A549 (cell line): ENCODE results near the gene SNU13. TPM values are rescaled to one million over a fixed set of nuclear protein-coding genes. Genes with fewer than 3 reads are reported as not detected.

Source experiments
- ATAC-seq, 2 experiments: fragments of 200-7000 bp in 1 of 2; fragments of >200 bp in 1 of 2; cut with Nextera tagmentation in 1 of 2; cut with Tn5 transposase in 1 of 2; 3 replicates each; pipeline versions ENCODE4 v1.8.0 to v1.9.1; 2018 to 2020; ENCODE audit warnings: mild to moderate bottlenecking in 1 of 2, moderate library complexity in 1 of 2
- CTCF ChIA-PET: fragments of 300-600 bp; sonication (Branson Sonifier 250); formaldehyde crosslinking; extraction: SDS; loops from one replicate; lab custom pipeline; 2021; ENCODE audit warnings: antibody characterized with exemption, inconsistent platforms; lab: Yijun Ruan, JAX
- POLR2A ChIA-PET: fragments of 350-600 bp; formaldehyde crosslinking; extraction: SDS; loops from one replicate; lab custom pipeline; 2021; ENCODE audit warnings: antibody characterized with exemption, inconsistent platforms; lab: Yijun Ruan, JAX
- DNase-seq, 2 experiments: peaks; one replicate each; pipeline versions ENCODE4 v3.0.0 to v3.0.0-alpha.2; 2011 to 2016; ENCODE audit warnings: low read depth in 1 of 2, low spot score in 1 of 2
- FAIRE-seq: peaks from 2 replicates; lab custom pipeline; 2011; peaks lifted over from hg19 to GRCh38; lab: Jason Lieb, UNC
- H3K27ac ChIP-seq, 2 experiments: fragments of >200 bp; sonication (Bioruptor Twin); formaldehyde crosslinking; 3 replicates each; pipeline ENCODE4 v1.5.1; 2016 to 2017
- H3K4me1 ChIP-seq: fragments of >200 bp; sonication (Bioruptor Twin); formaldehyde crosslinking; 3 replicates; pipeline ENCODE4 v1.6.1; 2016
- H3K4me2 ChIP-seq: fragments of >200 bp; sonication (Bioruptor Twin); formaldehyde crosslinking; 3 replicates; pipeline ENCODE4 v1.6.1; 2016
- H3K4me3 ChIP-seq: fragments of >200 bp; sonication (Bioruptor Twin); formaldehyde crosslinking; 3 replicates; pipeline ENCODE4 v1.5.1; 2016
- H3K9me3 ChIP-seq: fragments of >200 bp; sonication (Bioruptor Twin); formaldehyde crosslinking; 3 replicates; pipeline ENCODE4 v1.6.1; 2016
- BHLHE40 ChIP-seq: IDR thresholded peaks from 2 replicates; pipeline ENCODE4 v1.6.1; 2012; ENCODE audit warnings: low read depth, low read length, inconsistent platforms
- CBX8 ChIP-seq: fragments of 200-600 bp; sonication (generic); IDR thresholded peaks from 2 replicates; pipeline ENCODE4 v1.6.1; 2016
- CEBPB ChIP-seq, 2 experiments: fragments of >200 bp in 1 of 2; sonication (Bioruptor Twin) in 1 of 2; formaldehyde crosslinking in 1 of 2; IDR thresholded peaks; 2 replicates each; pipeline ENCODE4 v1.6.1; 2012 to 2016
- CHD2 ChIP-seq: fragments of 150-350 bp; IDR thresholded peaks from 2 replicates; pipeline ENCODE4 v1.6.1; 2014; ENCODE audit warnings: low read length; ENCODE audit not compliant: partially characterized antibody
- CHD4 ChIP-seq: fragments of 200-600 bp; sonication (generic); IDR thresholded peaks from 2 replicates; pipeline ENCODE4 v1.6.1; 2016; ENCODE audit warnings: antibody characterized with exemption, mild to moderate bottlenecking, borderline replicate concordance
- EP300 ChIP-seq, 2 experiments: fragments of >200 bp; sonication (Bioruptor Twin); formaldehyde crosslinking; IDR thresholded peaks; 2 replicates in 1 of 2; 3 replicates in 1 of 2; pipeline ENCODE4 v1.6.1; 2016 to 2017
- ESRRA ChIP-seq: fragments of 150-350 bp; IDR thresholded peaks from 2 replicates; pipeline ENCODE4 v1.6.1; 2014; ENCODE audit warnings: mild to moderate bottlenecking, low read length, borderline replicate concordance
- FOSB ChIP-seq: fragments of 250-450 bp; sonication (Bioruptor Pico); IDR thresholded peaks from 2 replicates; pipeline ENCODE4 v1.5.0; 2020; ENCODE audit warnings: mild to moderate bottlenecking, moderate library complexity
- HDAC2 ChIP-seq: fragments of 200-600 bp; sonication (generic); IDR thresholded peaks from 2 replicates; pipeline ENCODE4 v1.6.1; 2016
- JUN ChIP-seq, 2 experiments: fragments of >200 bp; sonication (Bioruptor Twin); formaldehyde crosslinking; IDR thresholded peaks; 2 replicates in 1 of 2; 3 replicates in 1 of 2; pipeline ENCODE4 v1.6.1; 2016 to 2017
- JUNB ChIP-seq: fragments of >200 bp; sonication (Bioruptor Twin); formaldehyde crosslinking; IDR thresholded peaks from 2 replicates; pipeline ENCODE4 v1.6.1; 2016
- KDM1A ChIP-seq: fragments of 200-600 bp; sonication (generic); IDR thresholded peaks from 2 replicates; pipeline ENCODE4 v1.6.1; 2016; ENCODE audit warnings: low read depth, mild to moderate bottlenecking
- MAFK ChIP-seq: fragments of 450-650 bp; IDR thresholded peaks from 2 replicates; pipeline ENCODE4 v1.6.1; 2014; ENCODE audit not compliant: partially characterized antibody
- NR3C1 ChIP-seq: fragments of >200 bp; sonication (Bioruptor Twin); formaldehyde crosslinking; IDR thresholded peaks from 3 replicates; pipeline ENCODE4 v1.6.1; 2017
- PHF8 ChIP-seq: fragments of 200-600 bp; sonication (generic); IDR thresholded peaks from 2 replicates; pipeline ENCODE4 v1.6.1; 2016; ENCODE audit warnings: low read depth, mild to moderate bottlenecking, antibody characterized with exemption, moderate library complexity, borderline replicate concordance
- POLR2A ChIP-seq: IDR thresholded peaks from 2 replicates; pipeline ENCODE4 v1.6.1; 2012; ENCODE audit warnings: mild to moderate bottlenecking, low read length
- RARB ChIP-seq: fragments of 250-450 bp; sonication (Bioruptor Pico); IDR thresholded peaks from 2 replicates; pipeline ENCODE4 v1.8.0; 2021; ENCODE audit warnings: mild to moderate bottlenecking, moderate library complexity
- TFCP2L1 ChIP-seq: fragments of 250-450 bp; sonication (Bioruptor Pico); IDR thresholded peaks from 2 replicates; pipeline ENCODE4 v1.5.0; 2021; ENCODE audit warnings: mild to moderate bottlenecking
- TP53 ChIP-seq: fragments of 250-450 bp; sonication (Bioruptor Pico); IDR thresholded peaks from 2 replicates; pipeline ENCODE4 v1.5.0; 2021; ENCODE audit warnings: mild to moderate bottlenecking, moderate library complexity
- ZC3H11A ChIP-seq: fragments of 450-650 bp; IDR thresholded peaks from 2 replicates; pipeline ENCODE4 v1.6.1; 2014; ENCODE audit warnings: antibody characterized with exemption, mild to moderate bottlenecking
- ZSCAN20 ChIP-seq: fragments of 250-450 bp; sonication (Bioruptor Pico); IDR thresholded peaks from 2 replicates; pipeline ENCODE4 v1.8.0; 2022; ENCODE audit warnings: mild to moderate bottlenecking, moderate library complexity
- WGBS: methylation state at CpG from one replicate; pipeline ENCODE4 v1.1.6; 2017; ENCODE audit errors: missing lambda C conversion rate; 5-methylcytosine and 5-hydroxymethylcytosine counted together
- polyA plus RNA-seq, 4 experiments: library from polyadenylated mRNA; depleted of rRNA in 3 of 4; stranded (reverse); fragments of >200 nt; fragmentation: RNase III in 1 of 4; extraction: RNeasy Plus Mini Kit Qiagen cat#74134 plus additional on column Dnase treatment in 1 of 4; gene quantifications; 2 replicates in 3 of 4; 3 replicates in 1 of 4; pipeline ENCODE4 v1.2.3, GENCODE V29; 2011 to 2017
- TF ChIP-seq, protein P1 (sequence below): fragments of 200-600 bp; sonication (generic); IDR thresholded peaks from 2 replicates; pipeline ENCODE4 v1.6.1; 2016; ENCODE audit warnings: antibody characterized with exemption, mild to moderate bottlenecking, moderate library complexity
- TF ChIP-seq, protein P2 (sequence below): IDR thresholded peaks from 2 replicates; pipeline ENCODE4 v1.6.1; 2012; ENCODE audit warnings: low read depth, borderline replicate concordance
- TF ChIP-seq, protein P3 (sequence below): fragments of >200 bp; sonication (Bioruptor Twin); formaldehyde crosslinking; IDR thresholded peaks from 3 replicates; pipeline ENCODE4 v1.5.1; 2016
- TF ChIP-seq, protein P4 (sequence below): fragments of >200 bp; sonication (Bioruptor Twin); formaldehyde crosslinking; IDR thresholded peaks from 3 replicates; pipeline ENCODE4 v1.6.1; 2016
- TF ChIP-seq, protein P5 (sequence below): IDR thresholded peaks from 2 replicates; pipeline ENCODE4 v1.6.1; 2012

Gene SNU13
- polyA plus RNA-seq, 2 of the 4 experiments (the other 2 are of a cell fraction) = 92.2 to 118 TPM

DNA sequence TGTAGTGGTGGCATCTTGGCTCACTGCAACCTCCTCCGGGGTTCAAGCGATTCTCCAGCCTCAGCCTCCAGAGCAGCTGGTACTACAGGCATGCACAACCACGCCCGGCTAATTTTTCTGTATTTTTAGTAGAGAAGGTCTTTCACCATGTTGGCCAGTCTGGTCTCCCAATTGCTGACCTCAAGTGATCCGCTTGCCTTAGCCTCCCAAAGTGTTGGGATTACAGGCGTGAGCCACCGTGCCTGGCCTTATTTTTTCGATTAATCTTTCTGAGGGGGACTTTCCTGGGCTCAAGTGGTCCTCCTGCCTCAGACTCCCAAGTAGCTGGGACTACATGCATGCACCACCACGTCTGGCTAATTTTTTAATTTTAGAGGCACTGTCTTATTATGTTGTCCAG is 5.6 kb downstream of the SNU13 start:
- no peak for ATAC-seq
- Histone ChIP-seq H3K4me2 (no peak overlapping the region), H3K9me3 (no peaks in the 10 kb centered on the region), H3K27ac (no peak overlapping the region), H3K4me3 (no peak overlapping the region)
- no peak for FAIRE-seq
- CTCF ChIA-PET = interaction anchor here (1.5 to 1.6 kb wide), 3 partner anchors 10 to 21 kb away, joined by 4 to 10 read pairs (median 6); no protein-coding TSS in a partner anchor
- no peak for TF ChIP-seq ZC3H11A
- TF ChIP-seq CEBPB (IDR thresholded peaks at IDR 0.05) = no peak
- TF ChIP-seq CBX8 = no peak
- TF ChIP-seq, protein P1, sequence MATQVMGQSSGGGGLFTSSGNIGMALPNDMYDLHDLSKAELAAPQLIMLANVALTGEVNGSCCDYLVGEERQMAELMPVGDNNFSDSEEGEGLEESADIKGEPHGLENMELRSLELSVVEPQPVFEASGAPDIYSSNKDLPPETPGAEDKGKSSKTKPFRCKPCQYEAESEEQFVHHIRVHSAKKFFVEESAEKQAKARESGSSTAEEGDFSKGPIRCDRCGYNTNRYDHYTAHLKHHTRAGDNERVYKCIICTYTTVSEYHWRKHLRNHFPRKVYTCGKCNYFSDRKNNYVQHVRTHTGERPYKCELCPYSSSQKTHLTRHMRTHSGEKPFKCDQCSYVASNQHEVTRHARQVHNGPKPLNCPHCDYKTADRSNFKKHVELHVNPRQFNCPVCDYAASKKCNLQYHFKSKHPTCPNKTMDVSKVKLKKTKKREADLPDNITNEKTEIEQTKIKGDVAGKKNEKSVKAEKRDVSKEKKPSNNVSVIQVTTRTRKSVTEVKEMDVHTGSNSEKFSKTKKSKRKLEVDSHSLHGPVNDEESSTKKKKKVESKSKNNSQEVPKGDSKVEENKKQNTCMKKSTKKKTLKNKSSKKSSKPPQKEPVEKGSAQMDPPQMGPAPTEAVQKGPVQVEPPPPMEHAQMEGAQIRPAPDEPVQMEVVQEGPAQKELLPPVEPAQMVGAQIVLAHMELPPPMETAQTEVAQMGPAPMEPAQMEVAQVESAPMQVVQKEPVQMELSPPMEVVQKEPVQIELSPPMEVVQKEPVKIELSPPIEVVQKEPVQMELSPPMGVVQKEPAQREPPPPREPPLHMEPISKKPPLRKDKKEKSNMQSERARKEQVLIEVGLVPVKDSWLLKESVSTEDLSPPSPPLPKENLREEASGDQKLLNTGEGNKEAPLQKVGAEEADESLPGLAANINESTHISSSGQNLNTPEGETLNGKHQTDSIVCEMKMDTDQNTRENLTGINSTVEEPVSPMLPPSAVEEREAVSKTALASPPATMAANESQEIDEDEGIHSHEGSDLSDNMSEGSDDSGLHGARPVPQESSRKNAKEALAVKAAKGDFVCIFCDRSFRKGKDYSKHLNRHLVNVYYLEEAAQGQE = no peak
- no peak for TF ChIP-seq MAFK
- TF ChIP-seq TP53 = no peak
- no peak for TF ChIP-seq FOSB (CRISPR knock-in tag)
- TF ChIP-seq BHLHE40 = no peak
- TF ChIP-seq ZSCAN20 (CRISPR knock-in tag) = no peak
- TF ChIP-seq PHF8 = no peak
- no peak for TF ChIP-seq JUNB
- no peak for TF ChIP-seq HDAC2
- TF ChIP-seq NR3C1 = no peak
- no peak for TF ChIP-seq CHD2
- TF ChIP-seq, protein P2, sequence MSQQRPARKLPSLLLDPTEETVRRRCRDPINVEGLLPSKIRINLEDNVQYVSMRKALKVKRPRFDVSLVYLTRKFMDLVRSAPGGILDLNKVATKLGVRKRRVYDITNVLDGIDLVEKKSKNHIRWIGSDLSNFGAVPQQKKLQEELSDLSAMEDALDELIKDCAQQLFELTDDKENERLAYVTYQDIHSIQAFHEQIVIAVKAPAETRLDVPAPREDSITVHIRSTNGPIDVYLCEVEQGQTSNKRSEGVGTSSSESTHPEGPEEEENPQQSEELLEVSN = no peak
- TF ChIP-seq, all 56 proteins: peak for 0
- peaks cover 6% of the 10 kb centered on the region; the same call in 1 of the 3 replicates for H3K4me1 ChIP-seq
- 95% methylated on average over 9 of the region's 9 CpGs for WGBS
- POLR2A ChIA-PET = no interaction called here
- DNase-seq = no peak

DNA sequence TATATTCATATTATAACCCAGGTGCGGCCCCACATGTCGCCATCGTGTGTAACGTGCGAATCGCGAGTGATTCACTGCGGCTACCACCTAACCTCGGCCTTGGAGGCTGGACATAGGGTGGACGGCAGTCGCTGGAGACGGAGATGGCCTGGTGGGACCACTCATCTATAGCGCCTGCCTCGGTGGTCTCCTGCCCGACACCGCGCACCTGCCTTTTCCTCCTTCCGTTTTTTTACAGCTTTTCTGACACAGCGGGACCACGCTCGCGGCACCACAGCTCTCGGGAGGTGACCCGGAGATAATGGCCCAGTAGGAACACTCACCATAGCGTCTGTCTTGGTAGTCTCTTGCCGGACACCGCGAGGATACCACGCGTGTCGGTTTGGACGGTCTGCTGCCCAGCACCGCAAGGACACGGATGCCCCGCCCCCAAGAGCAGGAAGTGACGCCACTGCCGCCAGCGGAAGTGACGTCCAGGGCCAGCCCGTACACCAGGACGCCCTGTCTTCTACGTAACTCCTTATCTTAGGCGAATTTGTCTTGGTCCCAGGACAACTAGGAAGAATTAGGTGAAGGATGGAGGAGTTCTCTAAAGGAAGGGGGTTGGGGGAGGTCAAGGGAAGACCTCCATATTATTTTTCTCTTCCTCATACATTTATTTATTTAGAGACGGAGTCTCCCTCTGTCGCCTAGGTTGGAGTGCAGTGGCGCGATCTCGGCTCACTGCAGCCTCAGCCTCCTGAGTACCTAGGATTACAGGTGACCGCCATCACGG is 6.4 kb downstream of the SNU13 start:
- DNase-seq = no peak

DNA sequence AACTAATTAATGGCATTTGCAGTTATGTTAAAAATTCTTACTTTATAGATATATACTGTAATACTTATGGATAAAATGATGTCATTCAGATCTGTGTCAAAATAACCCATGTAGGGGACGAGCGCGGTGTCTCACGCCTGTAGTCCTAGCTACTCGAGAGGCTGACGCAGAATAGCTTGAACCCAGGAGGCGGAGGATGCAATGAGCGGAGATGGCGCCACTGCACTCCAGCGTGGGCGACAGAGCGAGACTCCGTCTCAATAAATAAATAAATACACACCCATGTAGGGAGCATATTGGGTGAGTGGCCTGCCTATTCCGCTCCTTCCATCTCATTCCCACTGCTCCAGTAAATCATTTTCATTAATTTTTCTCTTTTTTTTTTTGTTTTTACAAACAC is 7.1 kb downstream of the SNU13 start:
- Histone ChIP-seq H3K4me3 (no peak overlapping the region), H3K27ac (no peak overlapping the region), H3K9me3 (no peaks in the 10 kb centered on the region), H3K4me2 (no peak overlapping the region), H3K4me1 (no peaks in the 10 kb centered on the region)
- ATAC-seq (no peak), FAIRE-seq (no peak), DNase-seq (no peak)
- WGBS = 89% methylated on average over 14 of the region's 14 CpGs
- TF ChIP-seq, protein P3, sequence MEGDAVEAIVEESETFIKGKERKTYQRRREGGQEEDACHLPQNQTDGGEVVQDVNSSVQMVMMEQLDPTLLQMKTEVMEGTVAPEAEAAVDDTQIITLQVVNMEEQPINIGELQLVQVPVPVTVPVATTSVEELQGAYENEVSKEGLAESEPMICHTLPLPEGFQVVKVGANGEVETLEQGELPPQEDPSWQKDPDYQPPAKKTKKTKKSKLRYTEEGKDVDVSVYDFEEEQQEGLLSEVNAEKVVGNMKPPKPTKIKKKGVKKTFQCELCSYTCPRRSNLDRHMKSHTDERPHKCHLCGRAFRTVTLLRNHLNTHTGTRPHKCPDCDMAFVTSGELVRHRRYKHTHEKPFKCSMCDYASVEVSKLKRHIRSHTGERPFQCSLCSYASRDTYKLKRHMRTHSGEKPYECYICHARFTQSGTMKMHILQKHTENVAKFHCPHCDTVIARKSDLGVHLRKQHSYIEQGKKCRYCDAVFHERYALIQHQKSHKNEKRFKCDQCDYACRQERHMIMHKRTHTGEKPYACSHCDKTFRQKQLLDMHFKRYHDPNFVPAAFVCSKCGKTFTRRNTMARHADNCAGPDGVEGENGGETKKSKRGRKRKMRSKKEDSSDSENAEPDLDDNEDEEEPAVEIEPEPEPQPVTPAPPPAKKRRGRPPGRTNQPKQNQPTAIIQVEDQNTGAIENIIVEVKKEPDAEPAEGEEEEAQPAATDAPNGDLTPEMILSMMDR = no peak
- TF ChIP-seq CHD4 (no peak), JUN (IDR thresholded peaks at IDR 0.05) (no peak), ZSCAN20 (CRISPR knock-in tag) (no peak), TFCP2L1 (CRISPR knock-in tag) (no peak), JUNB (no peak), MAFK (no peak), CEBPB (IDR thresholded peaks at IDR 0.05) (no peak), RARB (CRISPR knock-in tag) (no peak), EP300 (IDR thresholded peaks at IDR 0.05) (no peak), ESRRA (no peak), POLR2A (no peak)
- TF ChIP-seq, protein P4, sequence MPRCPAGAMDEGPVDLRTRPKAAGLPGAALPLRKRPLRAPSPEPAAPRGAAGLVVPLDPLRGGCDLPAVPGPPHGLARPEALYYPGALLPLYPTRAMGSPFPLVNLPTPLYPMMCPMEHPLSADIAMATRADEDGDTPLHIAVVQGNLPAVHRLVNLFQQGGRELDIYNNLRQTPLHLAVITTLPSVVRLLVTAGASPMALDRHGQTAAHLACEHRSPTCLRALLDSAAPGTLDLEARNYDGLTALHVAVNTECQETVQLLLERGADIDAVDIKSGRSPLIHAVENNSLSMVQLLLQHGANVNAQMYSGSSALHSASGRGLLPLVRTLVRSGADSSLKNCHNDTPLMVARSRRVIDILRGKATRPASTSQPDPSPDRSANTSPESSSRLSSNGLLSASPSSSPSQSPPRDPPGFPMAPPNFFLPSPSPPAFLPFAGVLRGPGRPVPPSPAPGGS = no peak
- TF ChIP-seq, protein P5, sequence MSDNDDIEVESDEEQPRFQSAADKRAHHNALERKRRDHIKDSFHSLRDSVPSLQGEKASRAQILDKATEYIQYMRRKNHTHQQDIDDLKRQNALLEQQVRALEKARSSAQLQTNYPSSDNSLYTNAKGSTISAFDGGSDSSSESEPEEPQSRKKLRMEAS = no peak
- POLR2A ChIA-PET = no interaction called here
- CTCF ChIA-PET = no interaction called here

More for the DNA sequence above, 6.4 kb downstream of the SNU13 start:
- no peak for FAIRE-seq
- ChIA-PET POLR2A (no interaction called here), CTCF (interaction anchor here (1.6 kb wide), 1 partner anchor 22 kb away, joined by 6 read pairs; no protein-coding TSS in a partner anchor)
- Histone ChIP-seq H3K4me2 (no peak overlapping the region), H3K4me3 (no peak overlapping the region), H3K9me3 (no peaks in the 10 kb centered on the region), H3K27ac (no peak overlapping the region), H3K4me1 (peaks cover 4% of the 10 kb centered on the region; the same call in 1 of the 3 replicates)
- ATAC-seq = no peak
- TF ChIP-seq KDM1A = no peak
- WGBS = 92% methylated on average over 50 of the region's 50 CpGs
